Sigmoid colon (tissue), 7 donors: ENCODE measurements around the gene MEA1. TPM values are rescaled to one million over a fixed set of nuclear protein-coding genes. Genes with fewer than 3 reads are reported as not detected.

Experiments used
- DNase-seq: peaks from one replicate; pipeline ENCODE4 v3.0.0-alpha.2; 2019
- H3K27ac ChIP-seq, 4 donors: fragments of 200-600 bp; sonication (generic); one replicate each; pipeline ENCODE4 v1.5.1; 2016 to 2019; ENCODE audit warnings: mild to moderate bottlenecking in 1 of 4
- H3K27me3 ChIP-seq, 3 donors: fragments of 200-600 bp; sonication (generic); one replicate each; pipeline ENCODE4 v1.5.1; 2019; ENCODE audit warnings: mild to moderate bottlenecking in 1 of 3
- H3K36me3 ChIP-seq, 4 donors: fragments of 200-600 bp; sonication (generic); one replicate each; pipeline ENCODE4 v1.5.1; 2016 to 2019
- H3K4me1 ChIP-seq, 4 donors: fragments of 200-600 bp; sonication (generic); one replicate each; pipeline ENCODE4 v1.5.1; 2017 to 2019
- H3K4me3 ChIP-seq, 4 donors: fragments of 200-600 bp; sonication (generic); one replicate each; pipeline ENCODE4 v1.5.1; 2017 to 2019; ENCODE audit warnings: mild to moderate bottlenecking in 2 of 4, moderate library complexity in 1 of 4
- H3K9me3 ChIP-seq, 4 donors: fragments of 200-600 bp in 3 of 4; sonication (generic) in 3 of 4; one replicate each; pipeline versions ENCODE4 v1.5.1 to v1.6.1; 2013 to 2019
- EP300 ChIP-seq, 4 donors: sonication (generic); formaldehyde crosslinking; IDR thresholded peaks; one replicate each; pipeline ENCODE4 v1.6.1; 2017; ENCODE audit warnings: antibody characterized with exemption in 4 of 4
- POLR2A ChIP-seq, 2 donors: fragments of 450-650 bp; IDR thresholded peaks; one replicate each; pipeline ENCODE4 v1.6.1; 2016; ENCODE audit warnings: antibody characterized with exemption in 2 of 2, mild to moderate bottlenecking in 2 of 2, moderate library complexity in 2 of 2
- POLR2AphosphoS5 ChIP-seq, 4 donors: sonication (generic); formaldehyde crosslinking; IDR thresholded peaks; one replicate each; pipeline ENCODE4 v1.6.1; 2017; ENCODE audit warnings: antibody characterized with exemption in 4 of 4
- WGBS, 2 donors: extraction: QIAGEN DNeasy Blood & Tissue Kit; methylation state at CpG; one replicate each; pipeline ENCODE4 v1.1.7; 2013; 5-methylcytosine and 5-hydroxymethylcytosine counted together
- intact Hi-C: fragments of 100-400 bp; cut with DNase I; formaldehyde crosslinking; loops from one replicate; pipeline ENCODE4 v1.15.1; 2023
- polyA plus RNA-seq, 3 donors: library from polyadenylated mRNA; stranded (reverse); fragments of 200-250 nt; gene quantifications; one replicate each; pipeline ENCODE4 v1.2.3, GENCODE V29; 2013
- total RNA-seq, 4 donors: library from RNA; depleted of rRNA; stranded (reverse); fragments of >200 nt; gene quantifications; one replicate each; pipeline ENCODE4 v1.1.0, GENCODE V29; 2016
- TF ChIP-seq, protein P1 (sequence below), 4 experiments: fragments of 450-650 bp in 3 of 4; fragments of 200-600 bp in 1 of 4; IDR thresholded peaks; one replicate each; pipeline ENCODE4 v1.5.1; 2016 to 2019; ENCODE audit warnings: antibody characterized with exemption in 4 of 4, mild to moderate bottlenecking in 3 of 4, moderate library complexity in 2 of 4
- donor health status: healthy with polysubstance abuse.
- donor health status: Bipolar disorder and iron deficiency.
- donor health status: healthy.

Gene MEA1
- total and polyA plus RNA-seq, 7 donors: 49.0 to 93.1 (median 73.8) TPM

DNA sequence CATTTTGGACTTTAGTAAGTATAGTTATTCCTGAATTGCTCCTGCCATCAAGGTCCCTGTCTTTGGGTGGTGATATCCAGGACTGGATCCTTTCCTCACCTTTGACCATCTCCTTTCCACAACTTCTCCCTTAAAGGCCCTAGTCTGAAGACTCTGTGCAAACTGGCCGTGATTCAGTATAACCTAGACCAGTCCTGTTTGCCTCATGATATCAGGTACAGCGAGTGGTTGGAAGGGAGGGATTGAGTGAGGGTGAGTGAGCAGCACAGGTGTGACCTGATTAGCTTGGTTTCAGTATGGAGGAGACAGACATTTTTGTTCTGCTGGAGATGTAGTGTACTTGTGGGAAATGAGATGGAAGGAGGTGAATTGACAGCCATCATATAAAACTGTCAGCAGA is 5.4 kb upstream of the MEA1 start:
- DNase-seq: no peak
- 93 to 96% methylated on average over 2 of the region's 2 CpGs for WGBS, 2 donors
- no peaks in the 10 kb centered on the region for H3K9me3 ChIP-seq
- TF ChIP-seq POLR2AphosphoS5 (IDR thresholded peaks at IDR 0.05) (no peak), POLR2A (IDR thresholded peaks at IDR 0.05) (no peak), EP300 (IDR thresholded peaks at IDR 0.05) (no peak)
- TF ChIP-seq, protein P1, sequence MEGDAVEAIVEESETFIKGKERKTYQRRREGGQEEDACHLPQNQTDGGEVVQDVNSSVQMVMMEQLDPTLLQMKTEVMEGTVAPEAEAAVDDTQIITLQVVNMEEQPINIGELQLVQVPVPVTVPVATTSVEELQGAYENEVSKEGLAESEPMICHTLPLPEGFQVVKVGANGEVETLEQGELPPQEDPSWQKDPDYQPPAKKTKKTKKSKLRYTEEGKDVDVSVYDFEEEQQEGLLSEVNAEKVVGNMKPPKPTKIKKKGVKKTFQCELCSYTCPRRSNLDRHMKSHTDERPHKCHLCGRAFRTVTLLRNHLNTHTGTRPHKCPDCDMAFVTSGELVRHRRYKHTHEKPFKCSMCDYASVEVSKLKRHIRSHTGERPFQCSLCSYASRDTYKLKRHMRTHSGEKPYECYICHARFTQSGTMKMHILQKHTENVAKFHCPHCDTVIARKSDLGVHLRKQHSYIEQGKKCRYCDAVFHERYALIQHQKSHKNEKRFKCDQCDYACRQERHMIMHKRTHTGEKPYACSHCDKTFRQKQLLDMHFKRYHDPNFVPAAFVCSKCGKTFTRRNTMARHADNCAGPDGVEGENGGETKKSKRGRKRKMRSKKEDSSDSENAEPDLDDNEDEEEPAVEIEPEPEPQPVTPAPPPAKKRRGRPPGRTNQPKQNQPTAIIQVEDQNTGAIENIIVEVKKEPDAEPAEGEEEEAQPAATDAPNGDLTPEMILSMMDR (IDR thresholded peaks at IDR 0.05): no peak
- intact Hi-C loops: no loop called here
- peaks cover 0 to 63% (median 56%) of the 10 kb centered on the region in 4 donors for H3K4me1 ChIP-seq
- H3K36me3 ChIP-seq: peaks cover 20 to 38% (median 24%) of the 10 kb centered on the region in 4 donors
- no peak overlapping the region for H3K27ac ChIP-seq
- no peaks in the 10 kb centered on the region for H3K27me3 ChIP-seq
- no peak overlapping the region for H3K4me3 ChIP-seq

DNA sequence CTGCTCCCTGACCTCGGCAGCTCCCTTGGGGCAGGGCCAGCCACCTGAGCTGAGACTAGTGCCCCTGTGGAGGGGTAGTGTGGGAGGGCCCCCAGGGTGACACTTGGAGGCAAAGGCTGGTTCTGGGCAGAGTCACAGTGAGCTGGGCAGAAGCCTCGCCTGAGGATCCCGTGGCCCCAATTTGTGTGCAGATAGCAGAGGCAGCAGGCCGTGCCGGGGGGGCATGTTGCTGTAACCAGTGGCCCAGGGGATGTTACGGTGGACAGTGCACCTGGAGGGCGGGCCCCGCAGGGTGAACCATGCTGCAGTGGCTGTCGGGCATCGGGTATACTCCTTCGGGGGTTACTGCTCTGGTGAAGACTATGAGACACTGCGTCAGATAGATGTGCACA is 3.2 kb upstream of the MEA1 start:
- Histone ChIP-seq H3K27ac (peak overlapping the region in 3 of 4 donors; percentile 20 to 50 (median 23)), H3K4me1 (peaks cover 0 to 58% (median 51%) of the 10 kb centered on the region in 4 donors), H3K4me3 (no peak overlapping the region), H3K27me3 (no peaks in the 10 kb centered on the region), H3K36me3 (peaks cover 20 to 44% (median 27%) of the 10 kb centered on the region in 4 donors), H3K9me3 (no peaks in the 10 kb centered on the region)
- WGBS, 2 donors: 89 to 91% methylated on average over 12 of the region's 12 CpGs
- intact Hi-C loops: no loop called here
- TF ChIP-seq, protein P1 (IDR thresholded peaks at IDR 0.05): no peak
- no peak for TF ChIP-seq POLR2A (IDR thresholded peaks at IDR 0.05)
- no peak for DNase-seq

DNA sequence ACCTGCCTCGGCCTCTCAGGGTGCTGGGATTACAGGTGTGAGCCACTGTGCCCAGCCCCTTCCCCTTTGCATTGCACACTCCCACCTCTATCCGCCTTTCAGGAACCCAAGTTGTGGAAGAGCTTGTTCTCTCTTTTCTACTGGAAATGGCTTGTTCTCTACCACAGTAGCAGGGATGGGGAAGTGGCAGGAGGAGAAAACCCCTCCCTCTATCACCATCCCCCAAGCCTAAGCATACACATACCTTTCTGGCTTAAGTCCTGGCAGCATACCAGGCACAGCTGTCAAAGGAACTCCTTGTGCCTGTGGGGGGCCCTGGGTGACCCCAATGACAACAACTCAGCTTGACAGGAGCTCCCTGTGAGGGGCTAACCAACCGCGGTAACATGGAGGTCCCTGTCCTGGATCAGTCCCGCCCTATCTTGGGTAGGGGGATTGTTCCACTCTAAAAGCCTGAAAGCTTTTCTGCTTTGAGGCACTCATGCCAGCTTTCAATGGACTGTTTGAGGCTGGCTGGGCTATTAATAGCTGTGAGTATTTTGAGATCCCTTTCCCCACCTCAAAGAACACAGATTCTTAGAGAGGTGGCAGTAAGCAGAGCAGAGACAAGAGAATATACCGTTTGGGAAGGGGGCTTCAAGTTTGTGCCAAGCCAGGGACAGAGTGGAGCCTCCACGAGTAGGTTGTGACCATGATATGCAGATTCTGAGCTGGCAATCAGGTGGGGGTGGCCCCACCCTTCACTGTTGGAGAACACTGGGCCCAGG is 2.6 kb upstream of the MEA1 start:
- no peak for DNase-seq
- Histone ChIP-seq H3K36me3 (peaks cover 20 to 50% (median 32%) of the 10 kb centered on the region in 4 donors), H3K9me3 (no peaks in the 10 kb centered on the region), H3K27ac (peak overlapping the region in 3 of 4 donors; percentile 20 to 50 (median 23)), H3K4me3 (peak overlapping the region in 1 of 4 donors; percentile 5), H3K4me1 (peaks cover 0 to 61% (median 51%) of the 10 kb centered on the region in 4 donors), H3K27me3 (no peaks in the 10 kb centered on the region)
- intact Hi-C loops: no loop called here
- 77 to 85% methylated on average over 7 of the region's 7 CpGs for WGBS, 2 donors
- TF ChIP-seq EP300 (IDR thresholded peaks at IDR 0.05): no peak
- no peak for TF ChIP-seq POLR2A (IDR thresholded peaks at IDR 0.05)
- TF ChIP-seq POLR2AphosphoS5 (IDR thresholded peaks at IDR 0.05): no peak
- TF ChIP-seq, protein P1 (IDR thresholded peaks at IDR 0.05): no peak

DNA sequence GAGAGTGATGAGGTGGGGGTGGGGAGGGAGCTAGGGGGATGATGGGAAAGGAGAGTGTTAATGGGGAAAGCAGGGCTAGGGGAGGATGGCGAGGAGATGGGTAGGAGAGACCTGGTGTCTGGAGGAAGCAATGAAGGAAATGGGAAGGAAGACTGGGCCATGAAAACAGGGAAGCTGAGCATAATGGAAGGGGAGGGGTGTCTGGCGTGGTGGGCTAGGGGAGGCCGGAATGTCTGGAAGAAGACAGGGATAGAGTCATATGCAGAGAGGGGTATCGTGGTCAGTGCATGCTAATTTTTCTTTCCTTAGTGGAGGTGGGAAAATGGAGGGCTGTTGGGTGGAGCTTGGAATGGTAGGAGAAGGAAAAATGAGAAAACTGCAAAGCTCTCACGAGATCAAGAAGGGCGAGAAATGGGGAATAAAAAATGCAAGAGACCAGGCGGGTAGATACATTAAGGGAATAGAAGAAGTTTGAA is 726 bp upstream of the MEA1 start:
- intact Hi-C loops: loop anchor here (2.0 to 5.0 kb wide), 3 partner anchors 44 to 112 kb away; partner anchors contain the start of genes KLC4 and MRPL2
- H3K27ac ChIP-seq: peak overlapping the region; percentile 78 to 86 (median 84)

More for the DNA sequence above, 726 bp upstream of the MEA1 start:
- Histone ChIP-seq H3K27me3 (no peaks in the 10 kb centered on the region), H3K36me3 (peaks cover 31 to 55% (median 38%) of the 10 kb centered on the region in 4 donors), H3K4me1 (peaks cover 0 to 53% (median 42%) of the 10 kb centered on the region in 4 donors), H3K4me3 (peak overlapping the region; percentile 79 to 88 (median 85)), H3K9me3 (no peaks in the 10 kb centered on the region)
- 0 to 3% methylated on average over 7 of the region's 7 CpGs for WGBS, 2 donors
- TF ChIP-seq EP300 (IDR thresholded peaks at IDR 0.05): no peak
- no peak for TF ChIP-seq POLR2A (IDR thresholded peaks at IDR 0.05)
- no peak for TF ChIP-seq POLR2AphosphoS5 (IDR thresholded peaks at IDR 0.05)
- TF ChIP-seq, protein P1 (IDR thresholded peaks at IDR 0.05): no peak
- DNase-seq: no peak
